SKM-1 (cell line): Measurements from ENCODE around the gene PACS1.

Experiments used
- DNase-seq: peaks from one replicate; lab custom pipeline; 2025; ENCODE audit not compliant: unreplicated experiment; lab: John Stamatoyannopoulos, UW

The PACS1 gene

DNA sequence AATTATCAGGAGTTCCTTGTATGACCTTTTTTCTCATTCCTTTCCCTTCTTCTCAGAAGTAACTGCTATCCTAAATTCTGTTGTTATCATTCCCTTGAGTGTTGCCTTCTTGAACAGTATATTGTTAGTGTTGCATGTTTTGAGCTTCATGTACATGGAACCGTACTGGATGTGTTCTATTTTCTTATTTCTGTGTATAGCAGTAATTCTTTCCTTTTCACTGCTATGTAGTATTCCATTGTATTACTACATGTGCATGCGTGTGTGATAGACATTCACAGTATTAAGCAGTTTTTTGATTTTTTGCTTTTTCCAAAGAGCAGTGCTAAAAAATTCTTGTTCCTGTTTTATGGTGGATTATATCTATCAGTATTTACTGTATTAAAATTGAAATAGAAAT, 108.1 kb downstream of the PACS1 start:
- no peak for DNase-seq

DNA sequence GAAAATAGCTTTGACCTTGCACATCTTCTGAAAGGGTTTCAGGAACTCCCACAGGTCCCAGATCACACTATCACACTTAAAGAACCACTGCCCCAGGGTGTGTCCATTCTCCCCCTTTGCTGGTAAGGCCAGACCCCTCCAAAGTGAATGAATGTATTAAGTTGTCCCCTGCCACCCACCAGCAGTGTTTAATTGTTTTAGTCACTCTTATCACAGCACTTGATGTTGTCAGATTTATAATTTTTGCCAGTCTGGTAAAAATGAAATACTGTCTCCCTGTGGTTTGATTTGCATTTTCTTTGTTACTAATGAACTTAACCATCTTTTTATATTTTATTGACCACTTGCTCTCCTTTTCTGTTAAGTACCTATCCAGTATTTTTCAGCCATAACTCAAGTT, 108.8 kb downstream of the PACS1 start:
- DNase-seq = no peak

DNA sequence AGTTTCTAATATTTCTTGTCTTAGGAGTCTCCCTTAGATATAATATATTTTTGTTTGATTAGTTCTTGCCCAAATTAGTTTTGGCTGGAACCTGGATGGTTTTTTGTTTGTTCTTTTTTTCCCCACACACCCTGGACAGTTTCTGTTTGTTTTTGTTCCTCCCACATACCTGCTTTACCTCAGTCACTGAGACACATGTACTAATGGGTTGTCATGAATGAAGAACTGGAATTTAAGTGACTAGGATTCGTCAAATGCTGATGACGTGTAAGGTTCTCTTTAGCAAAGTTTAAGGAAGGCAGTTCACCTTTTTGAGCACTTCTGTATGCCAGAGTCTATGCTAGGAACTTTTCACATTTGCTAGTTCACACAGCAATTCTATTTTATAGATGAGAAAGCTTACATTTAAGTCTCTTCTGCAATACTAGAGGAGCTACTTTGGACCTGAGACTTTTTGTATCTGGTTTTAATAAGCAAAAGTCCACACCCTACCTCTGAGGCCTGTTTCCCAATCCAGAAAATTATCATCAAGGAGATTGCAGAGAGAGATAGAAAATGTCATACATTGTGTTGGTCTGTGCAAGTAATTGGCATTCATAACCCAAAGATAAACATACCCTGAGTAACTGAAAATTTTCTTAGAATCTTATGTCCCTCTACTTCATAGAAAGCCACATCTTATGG, 111.7 kb downstream of the PACS1 start:
- DNase-seq = no peak

DNA sequence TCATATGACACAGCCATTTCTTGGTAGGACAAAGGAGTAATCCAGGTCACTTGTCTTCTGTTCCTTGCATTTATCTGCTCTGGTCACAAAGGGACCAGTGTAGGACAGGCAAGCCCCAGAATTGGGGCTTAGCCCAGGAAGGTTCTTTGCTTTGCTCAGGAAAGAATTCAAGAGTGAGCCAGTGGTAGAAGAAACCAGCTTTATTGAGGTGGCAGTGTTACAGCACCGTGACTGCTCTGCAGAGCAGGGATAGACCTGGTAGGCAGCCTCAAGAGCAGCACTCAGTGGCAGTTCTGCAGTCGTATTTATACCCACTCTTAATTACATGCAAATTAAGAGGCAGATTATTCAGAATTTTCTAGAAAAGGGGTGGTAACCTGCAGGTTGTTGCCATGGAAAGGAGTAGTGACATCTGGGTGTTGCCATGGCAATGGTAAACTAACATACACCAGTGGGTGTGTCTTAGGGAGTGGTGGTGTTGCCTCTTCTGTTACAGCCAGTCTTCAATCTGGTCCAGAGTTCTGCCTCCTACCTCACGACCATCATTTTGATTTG, 113.5 kb downstream of the PACS1 start:
- no peak for DNase-seq

DNA sequence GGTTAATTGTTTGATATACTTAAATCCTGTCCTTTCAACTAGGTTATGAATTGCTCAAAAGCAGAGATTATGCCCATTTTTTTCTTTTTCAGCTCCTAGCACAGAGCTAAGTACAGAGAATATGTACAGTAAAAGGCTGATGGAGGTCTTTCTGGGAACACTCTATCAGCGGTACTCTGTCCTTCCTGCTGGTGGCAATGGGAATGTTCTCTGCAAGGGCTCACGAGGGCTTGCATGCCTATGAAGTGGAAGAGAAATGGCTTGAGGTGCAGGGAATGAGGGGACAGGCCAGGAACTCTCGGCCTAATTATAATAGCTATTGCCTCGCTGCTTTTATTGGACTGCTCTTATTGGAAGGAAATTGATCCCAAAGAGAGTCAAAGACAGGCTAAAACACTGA, 114.7 kb downstream of the PACS1 start:
- DNase-seq = no peak

DNA sequence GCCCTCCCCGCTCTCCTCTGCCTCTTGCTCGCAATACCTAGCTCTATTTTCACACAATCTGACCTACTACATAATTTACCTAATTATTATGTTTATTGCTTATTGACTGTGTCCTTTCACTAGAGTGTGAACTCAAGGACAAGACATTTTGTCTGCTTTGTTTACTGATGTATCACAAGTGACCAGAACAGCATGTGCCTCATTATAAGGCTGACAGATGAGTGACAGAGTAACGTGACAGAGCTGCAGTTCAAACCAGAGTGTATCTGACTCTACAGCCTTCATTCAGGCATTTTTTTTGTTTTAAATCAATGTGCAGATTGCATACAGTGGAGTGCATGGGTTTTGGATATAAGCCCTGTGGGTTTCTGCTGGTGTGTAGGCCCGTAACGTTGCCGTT, 116.4 kb downstream of the PACS1 start:
- DNase-seq = no peak

DNA sequence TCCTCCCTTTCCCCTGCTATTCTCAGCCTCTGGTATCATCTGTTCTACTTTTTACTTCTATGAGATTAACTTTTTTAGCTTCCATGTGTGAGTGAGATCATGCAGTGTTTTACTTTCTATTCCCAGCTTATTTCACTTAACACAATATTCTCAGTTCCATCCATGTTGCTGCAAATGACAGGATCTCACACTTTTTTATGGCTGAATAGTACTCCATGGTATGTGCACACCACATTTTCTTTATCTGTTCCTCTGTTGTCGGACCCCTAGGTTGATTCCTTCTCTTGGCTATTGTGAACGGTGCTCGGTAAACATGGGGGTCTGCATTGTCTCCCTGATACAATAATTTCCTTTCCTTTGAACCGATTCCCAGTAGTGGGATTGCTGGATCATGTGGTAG, 117.4 kb downstream of the PACS1 start:
- no peak for DNase-seq

DNA sequence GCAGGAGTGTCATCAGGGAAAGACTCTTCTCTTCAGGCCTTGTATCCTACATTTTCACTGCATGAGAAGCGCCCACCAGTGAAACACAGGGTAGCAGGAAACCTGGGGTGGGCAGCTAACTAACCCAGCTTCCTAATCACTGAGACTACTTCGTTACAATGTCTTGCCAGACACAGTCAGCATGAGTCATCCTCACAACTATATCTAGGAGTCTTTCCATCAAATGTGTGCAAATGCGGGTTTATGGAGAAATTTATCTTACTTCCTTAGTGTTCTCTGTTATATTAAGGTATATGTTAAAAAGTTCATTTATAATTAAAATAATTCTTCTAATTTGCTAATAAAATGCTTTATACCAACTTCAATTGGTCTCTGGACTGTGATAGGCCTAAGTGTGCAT, 118.5 kb downstream of the PACS1 start:
- no peak for DNase-seq

DNA sequence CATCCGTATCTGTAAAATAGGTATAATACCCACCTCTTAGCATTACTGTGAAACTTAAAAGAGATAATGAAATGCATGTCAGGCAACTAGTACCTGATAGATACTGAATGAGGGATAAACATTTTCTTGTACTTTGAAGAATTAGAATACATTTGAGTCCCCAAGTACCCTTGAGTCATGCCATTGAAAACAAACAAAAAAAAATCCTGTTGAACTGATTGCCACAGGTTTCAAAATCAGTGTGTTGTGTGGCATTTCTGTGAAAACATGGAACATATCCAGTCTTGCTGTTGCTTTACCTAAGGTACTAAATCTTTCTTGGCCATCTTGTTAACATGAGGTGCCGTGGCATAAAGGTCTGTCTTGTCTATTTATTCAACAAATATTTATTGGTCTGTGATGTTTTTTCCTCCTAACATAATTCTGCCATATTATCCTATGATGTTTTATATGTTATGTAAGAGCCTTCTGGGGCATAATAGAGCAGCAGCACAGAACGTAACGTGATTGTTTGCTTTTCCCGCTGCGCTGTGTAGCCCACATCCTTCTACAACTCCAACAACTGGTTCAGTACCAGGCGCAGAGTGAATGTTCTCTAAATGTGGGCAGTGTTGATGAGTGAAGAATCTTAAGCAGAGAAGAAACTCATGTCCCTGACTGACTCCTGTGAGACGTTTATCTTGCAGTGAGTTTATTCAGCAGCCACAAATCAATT, 119.1 kb downstream of the PACS1 start:
- DNase-seq = no peak

DNA sequence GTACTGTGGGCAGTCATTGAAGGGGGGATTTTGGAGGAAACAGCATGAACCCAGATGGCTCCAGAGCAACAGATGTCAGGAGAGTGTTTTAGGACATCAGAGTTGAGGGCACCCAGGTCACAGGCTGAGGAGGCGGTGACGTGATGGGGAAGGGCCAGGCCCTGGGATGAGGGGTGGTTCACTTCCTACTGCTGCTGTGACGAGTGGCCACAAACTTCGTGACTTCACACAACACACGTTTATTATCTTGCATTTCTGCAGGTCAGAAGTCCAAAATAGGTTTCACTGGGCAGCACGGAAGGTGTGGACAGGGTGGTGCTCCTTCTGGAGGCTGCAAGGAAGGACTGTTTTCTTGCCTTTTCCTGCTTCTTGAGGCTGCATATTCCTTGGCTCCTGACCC, 120.7 kb downstream of the PACS1 start:
- DNase-seq = no peak

DNA sequence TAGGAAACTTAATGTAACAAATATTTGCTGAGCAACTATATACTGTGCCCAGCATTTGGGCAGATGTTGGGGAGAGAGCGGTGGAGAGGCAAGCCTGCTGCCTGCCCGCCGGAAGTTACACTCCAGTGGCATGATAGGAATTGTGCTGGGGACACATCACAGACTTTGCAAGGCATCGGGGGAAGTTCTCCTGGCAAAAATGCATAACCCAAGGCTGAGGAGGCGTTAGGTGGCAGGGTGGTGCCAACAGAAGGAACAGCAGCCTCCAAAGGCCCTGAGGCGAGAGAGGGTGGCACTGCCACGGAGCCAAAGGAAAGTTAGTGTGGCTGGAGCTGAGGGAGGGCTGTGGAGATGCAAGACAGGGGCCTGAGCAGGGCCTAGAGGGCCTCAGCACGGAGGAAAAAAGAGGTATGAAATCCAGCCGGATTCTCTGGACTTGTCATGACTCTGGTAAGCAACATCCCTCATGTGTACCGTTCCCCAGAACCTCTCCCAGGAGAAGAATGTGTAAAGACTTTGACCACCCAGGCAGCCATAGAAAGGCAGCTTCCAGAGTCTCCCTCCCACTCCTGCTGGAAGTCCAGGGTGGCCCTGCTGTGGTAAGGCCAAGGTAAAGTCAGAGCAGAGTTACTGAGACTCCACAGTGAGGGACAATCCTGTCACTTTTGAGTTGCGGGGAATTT, 122.2 kb downstream of the PACS1 start:
- no peak for DNase-seq

DNA sequence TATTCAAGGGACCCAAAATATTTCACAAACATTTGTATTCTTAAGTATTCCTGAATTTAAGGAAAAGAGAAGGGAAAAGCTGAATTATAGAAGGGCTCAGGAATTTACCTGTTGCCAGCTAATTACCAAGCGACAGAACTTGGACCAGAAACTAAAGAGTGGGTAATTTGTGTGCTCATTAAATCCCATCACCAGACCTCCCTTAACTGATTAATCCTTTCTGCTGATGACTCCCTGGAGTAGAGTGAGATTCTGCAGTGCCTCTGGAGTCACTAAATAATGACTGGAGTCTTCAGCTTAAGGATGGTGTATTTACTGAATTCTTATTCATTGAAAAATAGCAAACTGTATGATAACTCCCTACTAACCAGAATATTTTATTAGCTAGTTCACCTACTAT, 124.3 kb downstream of the PACS1 start:
- no peak for DNase-seq

DNA sequence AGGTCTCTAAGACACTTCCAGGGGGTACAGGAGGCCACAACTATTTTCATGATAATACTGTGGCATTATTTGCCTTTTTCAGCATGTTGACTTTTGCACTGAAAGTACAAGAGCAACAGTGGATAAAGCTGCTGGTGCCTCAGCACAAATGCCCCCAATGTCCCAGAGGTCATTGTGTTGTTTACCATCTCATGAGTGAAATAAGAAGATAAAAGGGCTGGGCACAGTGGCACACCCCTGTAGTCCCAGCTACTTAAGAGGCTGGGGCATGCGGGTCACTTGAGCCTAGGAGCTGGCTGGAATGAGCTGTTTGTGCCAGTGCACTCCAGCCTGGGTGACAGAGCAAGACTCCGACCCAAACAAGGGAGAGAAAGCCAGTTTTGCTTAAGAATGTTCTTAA, 125.8 kb downstream of the PACS1 start:
- DNase-seq = no peak

DNA sequence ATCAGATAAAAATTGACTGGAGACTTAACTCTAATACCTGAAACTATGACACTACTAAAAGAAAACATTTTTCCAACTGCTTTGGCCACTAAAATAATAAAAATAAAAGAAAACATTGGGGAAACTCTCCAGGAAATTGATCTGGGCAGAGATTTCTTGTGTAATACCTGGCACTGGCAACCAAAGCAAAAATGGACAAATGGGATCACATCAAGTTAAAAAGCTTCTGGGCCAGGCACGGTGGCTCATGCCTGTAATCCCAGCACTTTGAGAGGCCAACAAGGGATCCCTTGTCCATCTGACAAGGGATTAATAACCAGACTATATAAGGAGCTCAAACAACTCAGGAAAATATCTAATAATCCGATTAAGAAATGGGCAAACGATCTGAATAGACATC, 133.8 kb downstream of the PACS1 start:
- DNase-seq = no peak

DNA sequence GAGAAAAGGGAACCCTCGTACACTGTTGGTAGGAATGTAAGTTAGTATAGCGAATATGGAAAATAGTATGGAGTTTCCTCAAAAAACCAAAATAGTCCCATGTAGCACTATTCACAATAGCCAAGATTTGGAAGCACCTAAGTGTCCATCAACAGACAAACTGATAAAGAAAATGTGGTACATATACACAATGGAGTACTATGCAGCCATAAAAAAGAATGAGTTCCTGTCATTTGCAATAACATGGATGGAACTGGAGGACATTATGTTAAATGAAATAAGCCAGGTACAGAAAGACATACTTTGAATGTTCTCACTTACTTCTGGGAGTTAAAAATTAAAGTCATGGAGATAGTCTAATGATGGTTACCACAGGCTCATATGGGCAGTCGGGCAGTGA, 134.3 kb downstream of the PACS1 start:
- no peak for DNase-seq

DNA sequence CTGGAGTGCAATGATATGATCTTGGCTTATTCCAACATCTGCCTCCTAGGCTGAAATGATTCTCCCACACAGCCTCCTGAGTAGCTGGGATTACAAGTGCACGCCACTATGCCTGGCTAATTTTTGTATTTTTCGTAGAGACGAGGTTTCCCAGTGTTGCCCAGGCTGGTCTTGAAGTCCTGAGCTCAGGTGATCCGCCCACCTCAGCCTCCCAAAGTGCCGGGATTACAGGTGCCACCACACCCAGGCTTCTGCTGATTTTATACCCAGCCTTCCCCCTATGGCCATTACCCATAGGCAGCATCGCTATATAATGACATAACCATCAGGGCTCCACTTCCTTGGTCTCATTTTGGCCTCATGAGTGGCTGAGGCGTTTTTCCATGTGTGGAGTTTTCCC, 137.7 kb downstream of the PACS1 start:
- DNase-seq = no peak

DNA sequence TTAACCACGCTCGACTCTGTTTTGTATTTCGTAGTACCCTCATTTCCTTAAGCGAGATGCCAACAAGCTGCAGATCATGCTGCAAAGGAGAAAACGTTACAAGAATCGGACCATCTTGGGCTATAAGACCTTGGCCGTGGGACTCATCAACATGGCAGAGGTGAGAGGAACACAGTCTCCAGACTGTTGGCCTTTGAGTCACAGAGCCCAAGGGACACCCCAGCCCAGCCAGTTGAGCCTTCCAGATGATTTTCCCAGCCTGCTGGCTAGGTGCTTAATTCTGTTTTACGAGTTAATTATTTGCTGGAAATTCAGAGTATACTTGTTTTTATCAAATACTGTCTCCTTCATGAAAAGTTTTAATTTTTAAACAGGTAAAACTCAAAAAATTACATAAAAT, 141.0 kb downstream of the PACS1 start:
- no peak for DNase-seq

DNA sequence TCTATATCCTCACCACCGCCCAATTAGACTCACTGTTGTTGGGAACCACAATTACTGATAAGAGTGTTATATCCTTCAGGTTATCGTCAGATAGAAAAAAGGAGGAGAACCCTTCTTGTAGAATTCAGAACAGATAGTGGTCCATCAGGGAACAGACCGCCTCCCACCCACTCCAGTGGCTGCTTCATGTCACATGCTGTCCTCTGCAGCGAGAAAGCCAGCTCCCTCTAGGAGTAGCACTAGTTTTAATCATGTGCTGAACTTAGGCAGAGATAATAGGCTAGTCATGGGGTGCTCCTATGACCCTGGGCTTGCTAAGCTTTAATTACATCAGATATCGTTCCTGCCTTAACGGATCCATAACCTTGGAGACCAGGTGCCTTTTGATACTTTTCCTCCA, 146.8 kb downstream of the PACS1 start:
- DNase-seq = no peak

DNA sequence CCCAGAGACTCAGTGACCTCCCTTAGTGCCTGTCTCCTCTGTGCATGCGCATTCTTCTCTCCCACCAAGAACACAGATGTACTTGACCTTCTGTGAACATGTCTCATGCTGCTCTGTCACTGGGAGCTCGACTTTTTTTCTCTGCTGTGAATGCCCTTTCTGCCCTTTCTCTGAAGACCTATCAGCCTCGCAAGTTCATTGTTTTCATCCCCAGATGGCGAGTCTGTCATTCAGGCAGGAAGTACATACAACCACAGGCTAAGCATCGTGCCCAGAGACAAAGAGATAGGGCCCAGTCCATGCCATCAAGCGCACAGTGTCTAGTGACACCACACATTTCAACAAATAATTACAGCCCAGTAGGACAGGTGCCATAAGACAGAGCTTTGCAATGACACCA, 148.0 kb downstream of the PACS1 start:
- no peak for DNase-seq

DNA sequence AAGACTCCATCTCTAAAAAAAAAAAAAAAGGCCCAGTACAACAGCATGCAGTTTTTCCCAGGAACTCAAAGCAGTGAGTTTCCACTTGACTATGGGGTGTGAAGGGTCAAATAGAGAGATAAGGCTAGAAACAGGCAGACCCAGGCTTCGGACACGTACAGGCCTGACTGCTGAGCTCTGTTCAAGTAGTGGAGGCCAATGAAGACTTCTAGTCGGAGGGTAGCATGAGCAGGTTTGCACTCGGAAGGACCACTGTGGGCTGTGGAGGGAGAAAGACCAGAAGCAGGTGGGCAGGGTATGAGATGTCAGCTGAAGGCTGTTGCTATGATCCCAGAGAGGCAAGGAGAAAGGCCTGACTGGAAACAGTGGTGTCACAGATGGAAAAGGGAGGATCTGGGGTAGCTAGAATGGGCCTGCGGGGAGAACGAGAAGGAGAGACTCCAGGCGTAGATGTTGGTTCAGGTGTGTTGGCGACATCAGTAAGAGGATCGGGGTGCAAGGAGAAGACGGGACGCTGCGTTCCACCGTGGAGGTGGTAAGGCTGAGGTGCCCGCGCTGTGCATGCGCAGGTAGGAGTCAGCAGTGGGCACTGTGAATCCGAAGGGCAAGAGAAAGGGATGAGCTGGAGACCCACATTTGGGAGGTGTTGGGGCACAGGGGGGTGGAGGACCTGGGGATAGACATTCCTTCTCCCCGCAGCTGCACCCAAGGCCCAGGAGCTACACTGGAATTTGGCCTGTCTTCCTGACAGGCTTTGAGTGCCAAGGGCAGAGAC, 149.0 kb downstream of the PACS1 start:
- DNase-seq = no peak

DNA sequence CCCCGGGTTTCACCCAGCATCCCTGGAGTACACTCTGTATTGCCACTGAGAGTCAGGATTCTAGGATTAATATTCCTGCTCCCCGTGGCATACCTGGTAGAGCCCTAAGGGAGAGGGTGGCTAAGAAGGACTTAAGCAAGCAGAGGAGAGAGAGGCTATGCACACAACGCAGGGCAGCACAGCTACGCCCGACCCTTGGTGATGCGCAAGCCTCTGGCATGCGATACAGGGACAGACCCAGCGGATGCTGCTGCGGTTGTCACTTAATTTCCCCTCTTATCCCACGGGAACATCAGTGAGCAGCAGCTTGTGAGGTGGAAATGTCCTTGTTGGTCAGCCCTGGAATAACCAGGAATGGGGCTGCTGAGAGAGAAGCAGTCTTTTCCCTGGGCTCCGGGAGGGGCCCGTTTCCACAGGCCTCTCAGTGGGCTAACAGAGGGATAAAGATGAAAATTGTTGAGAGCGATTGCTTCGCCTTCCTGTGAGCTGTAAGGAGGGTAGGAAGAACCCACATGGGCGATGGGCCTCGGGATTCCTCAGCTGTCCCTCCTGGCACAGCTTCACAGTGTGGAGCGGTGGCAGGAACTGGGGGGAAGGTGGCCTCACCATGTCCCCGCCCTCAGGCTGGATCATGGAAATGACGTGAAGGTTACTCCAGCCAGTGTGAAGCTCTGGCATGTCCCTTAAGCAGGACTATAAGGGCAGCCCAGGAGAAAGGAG, 149.9 kb downstream of the PACS1 start:
- no peak for DNase-seq
